Astrocyte (in vitro differentiated cells and primary cell): Measurements from ENCODE around the gene APOBEC3F. TPM values are rescaled to one million over a fixed set of nuclear protein-coding genes. Genes with fewer than 3 reads are reported as not detected.
"Not testable (repeated sequence)": the region's sequence is repeated elsewhere in the genome, so short reads cannot be mapped to it uniquely, and the experiment has no call there.

ENCODE experiments used
- DNase-seq: peaks from one replicate; pipeline ENCODE4 v3.0.0-alpha.2; 2010; ENCODE audit warnings: low read depth
- FAIRE-seq: peaks from 2 replicates; lab custom pipeline; 2011; peaks lifted over from hg19 to GRCh38; lab: Jason Lieb, UNC
- H2AFZ ChIP-seq: 2 replicates; pipeline ENCODE4 v1.6.0; 2012; ENCODE audit warnings: low read depth, low read length, inconsistent platforms
- H3K27ac ChIP-seq: 2 replicates; pipeline ENCODE4 v1.5.1; 2011; ENCODE audit warnings: low read depth, low read length, inconsistent platforms
- H3K27me3 ChIP-seq: 2 replicates; pipeline ENCODE4 v1.6.0; 2011; ENCODE audit warnings: low read length, inconsistent platforms; ENCODE audit not compliant: insufficient read depth
- H3K36me3 ChIP-seq: 2 replicates; pipeline ENCODE4 v1.5.1; 2011; ENCODE audit warnings: low read length, inconsistent platforms; ENCODE audit not compliant: insufficient read depth
- H3K4me1 ChIP-seq: 2 replicates; pipeline ENCODE4 v1.5.1; 2011; ENCODE audit warnings: low read length, inconsistent platforms; ENCODE audit not compliant: insufficient read depth
- H3K4me2 ChIP-seq: 2 replicates; pipeline ENCODE4 v1.6.0; 2012; ENCODE audit warnings: low read length, inconsistent platforms
- H3K4me3 ChIP-seq: 2 replicates; pipeline ENCODE4 v1.5.1; 2011; ENCODE audit warnings: low read depth, mild to moderate bottlenecking, low read length, inconsistent platforms; ENCODE audit not compliant: insufficient read depth
- H3K79me2 ChIP-seq: 2 replicates; pipeline ENCODE4 v1.6.0; 2012; ENCODE audit warnings: mild to moderate bottlenecking, low read length, inconsistent platforms; ENCODE audit not compliant: insufficient read depth
- H3K9ac ChIP-seq: 2 replicates; pipeline ENCODE4 v1.6.0; 2012; ENCODE audit warnings: mild to moderate bottlenecking, low read length, inconsistent platforms
- H3K9me3 ChIP-seq: 2 replicates; pipeline ENCODE4 v1.5.1; 2012; ENCODE audit warnings: low read depth, mild to moderate bottlenecking, low read length, inconsistent platforms; ENCODE audit not compliant: insufficient read depth
- H4K20me1 ChIP-seq: 2 replicates; pipeline ENCODE4 v1.6.0; 2012; ENCODE audit warnings: low read length, inconsistent platforms; ENCODE audit not compliant: insufficient read depth
- H3K27ac Mint-ChIP-seq: one replicate; pipeline ENCODE4 v1.8.0; 2021; ENCODE audit warnings: mild to moderate bottlenecking, mixed read lengths; ENCODE audit not compliant: unreplicated experiment
- H3K27me3 Mint-ChIP-seq: one replicate; pipeline ENCODE4 v1.8.0; 2021; ENCODE audit warnings: low read depth, mixed read lengths; ENCODE audit not compliant: unreplicated experiment
- H3K36me3 Mint-ChIP-seq: one replicate; pipeline ENCODE4 v1.8.0; 2021; ENCODE audit warnings: low read depth, mixed read lengths; ENCODE audit not compliant: unreplicated experiment
- H3K4me1 Mint-ChIP-seq: one replicate; pipeline ENCODE4 v1.8.0; 2021; ENCODE audit warnings: low read depth, mixed read lengths; ENCODE audit not compliant: unreplicated experiment
- H3K4me3 Mint-ChIP-seq: one replicate; pipeline ENCODE4 v1.8.0; 2021; ENCODE audit warnings: mild to moderate bottlenecking, moderate library complexity, mixed read lengths; ENCODE audit not compliant: unreplicated experiment
- H3K9me3 Mint-ChIP-seq: one replicate; pipeline ENCODE4 v1.8.0; 2021; ENCODE audit warnings: mild to moderate bottlenecking, mixed read lengths; ENCODE audit not compliant: unreplicated experiment
- EZH2 ChIP-seq: IDR thresholded peaks from 2 replicates; pipeline ENCODE4 v1.6.1; 2012; ENCODE audit warnings: mild to moderate bottlenecking, low read length, inconsistent platforms; ENCODE audit not compliant: insufficient read depth
- total RNA-seq: library from RNA; stranded (reverse); gene quantifications from 2 replicates; pipeline ENCODE4 v1.2.1, GENCODE V29; 2021
- TF ChIP-seq, protein P1 (sequence below): IDR thresholded peaks from 2 replicates; pipeline ENCODE4 v1.5.1; 2011; ENCODE audit warnings: low read depth, mild to moderate bottlenecking, inconsistent platforms, low read length, moderate library complexity; ENCODE audit not compliant: insufficient read depth

The APOBEC3F gene
- total RNA-seq, 1 donor from 2014 or later = 10.4 TPM

DNA sequence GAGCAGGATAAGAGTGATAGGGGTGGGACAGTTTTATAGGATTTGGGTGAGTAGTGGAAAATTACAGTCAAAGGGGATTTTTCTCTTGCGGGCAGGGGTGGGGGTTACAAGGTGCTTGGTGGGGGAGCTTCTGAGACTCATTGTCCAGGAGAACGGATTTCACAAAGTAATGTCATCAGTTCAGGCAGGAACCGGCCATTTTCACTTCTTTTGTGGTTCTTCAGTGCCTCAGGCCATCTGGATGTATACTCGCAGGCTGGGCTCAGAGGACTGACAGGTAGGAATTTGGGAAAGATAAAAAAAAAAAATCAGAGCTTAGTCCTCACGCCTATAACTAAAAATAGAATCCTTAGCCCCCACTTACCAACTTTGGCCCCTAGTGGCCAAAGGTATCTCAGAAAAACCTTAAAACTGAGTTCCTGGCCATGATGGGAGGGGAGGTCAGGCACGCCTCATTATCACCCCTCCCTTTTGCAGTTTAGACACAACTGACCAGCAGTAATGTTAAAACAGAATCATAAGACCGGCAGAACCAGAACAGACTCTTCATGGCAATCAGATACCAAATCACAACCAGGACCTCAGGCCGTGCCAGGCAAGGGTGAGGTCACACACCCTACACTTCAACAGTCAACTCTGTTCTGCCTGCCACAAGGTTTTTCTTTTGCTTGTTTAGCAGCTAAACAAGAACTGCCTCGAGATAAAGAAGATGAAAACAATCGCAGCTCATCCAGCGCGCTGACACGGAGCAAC, 27.5 kb downstream of the APOBEC3F start:
- TF ChIP-seq EZH2 = no peak
- TF ChIP-seq, protein P1, sequence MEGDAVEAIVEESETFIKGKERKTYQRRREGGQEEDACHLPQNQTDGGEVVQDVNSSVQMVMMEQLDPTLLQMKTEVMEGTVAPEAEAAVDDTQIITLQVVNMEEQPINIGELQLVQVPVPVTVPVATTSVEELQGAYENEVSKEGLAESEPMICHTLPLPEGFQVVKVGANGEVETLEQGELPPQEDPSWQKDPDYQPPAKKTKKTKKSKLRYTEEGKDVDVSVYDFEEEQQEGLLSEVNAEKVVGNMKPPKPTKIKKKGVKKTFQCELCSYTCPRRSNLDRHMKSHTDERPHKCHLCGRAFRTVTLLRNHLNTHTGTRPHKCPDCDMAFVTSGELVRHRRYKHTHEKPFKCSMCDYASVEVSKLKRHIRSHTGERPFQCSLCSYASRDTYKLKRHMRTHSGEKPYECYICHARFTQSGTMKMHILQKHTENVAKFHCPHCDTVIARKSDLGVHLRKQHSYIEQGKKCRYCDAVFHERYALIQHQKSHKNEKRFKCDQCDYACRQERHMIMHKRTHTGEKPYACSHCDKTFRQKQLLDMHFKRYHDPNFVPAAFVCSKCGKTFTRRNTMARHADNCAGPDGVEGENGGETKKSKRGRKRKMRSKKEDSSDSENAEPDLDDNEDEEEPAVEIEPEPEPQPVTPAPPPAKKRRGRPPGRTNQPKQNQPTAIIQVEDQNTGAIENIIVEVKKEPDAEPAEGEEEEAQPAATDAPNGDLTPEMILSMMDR = no peak
- peaks cover 3% of the 10 kb centered on the region for H3K27me3 ChIP-seq
- no peak overlapping the region for H3K9ac ChIP-seq
- H3K27me3 Mint-ChIP-seq = peaks cover 17% of the 10 kb centered on the region
- no peaks in the 10 kb centered on the region for H3K36me3 ChIP-seq
- H4K20me1 ChIP-seq = no peaks in the 10 kb centered on the region
- H3K79me2 ChIP-seq = no peaks in the 10 kb centered on the region
- H3K27ac Mint-ChIP-seq = no peak overlapping the region
- H3K36me3 Mint-ChIP-seq = no peaks in the 10 kb centered on the region
- no peak overlapping the region for H3K4me2 ChIP-seq
- H3K9me3 Mint-ChIP-seq = peaks cover 2% of the 10 kb centered on the region
- DNase-seq = no peak
- H3K4me3 Mint-ChIP-seq = no peak overlapping the region
- no peak overlapping the region for H2AFZ ChIP-seq
- FAIRE-seq = no peak
- H3K4me3 ChIP-seq = no peak overlapping the region
- H3K9me3 ChIP-seq = no peaks in the 10 kb centered on the region
- H3K4me1 ChIP-seq = no peaks in the 10 kb centered on the region
- no peak overlapping the region for H3K27ac ChIP-seq
- H3K4me1 Mint-ChIP-seq = peaks cover 2% of the 10 kb centered on the region

DNA sequence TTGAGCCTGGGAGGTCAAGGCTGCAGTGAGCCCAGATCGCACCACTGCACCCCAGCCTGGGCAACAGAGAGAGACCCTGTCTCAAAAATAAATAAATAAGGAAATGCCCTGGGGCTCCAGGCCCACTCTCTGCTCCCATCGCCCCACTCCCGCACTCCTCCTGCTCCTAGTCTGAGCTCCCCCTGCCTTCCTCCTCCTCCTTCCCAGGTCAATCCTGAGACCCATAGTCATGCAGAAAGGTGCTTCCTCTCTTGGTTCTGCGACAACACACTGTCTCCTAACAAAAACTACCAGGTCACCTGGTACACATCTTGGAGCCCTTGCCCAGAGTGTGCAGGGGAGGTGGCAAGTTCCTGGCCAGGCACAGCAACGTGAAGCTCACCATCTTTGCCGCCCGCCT, 29.5 kb downstream of the APOBEC3F start:
- Mint-ChIP-seq H3K4me1 (peaks cover 2% of the 10 kb centered on the region), H3K27me3 (peaks cover 21% of the 10 kb centered on the region), H3K27ac (no peak overlapping the region), H3K36me3 (no peaks in the 10 kb centered on the region), H3K9me3 (peaks cover 2% of the 10 kb centered on the region), H3K4me3 (no peak overlapping the region)
- Histone ChIP-seq H2AFZ (no peak overlapping the region), H3K36me3 (no peaks in the 10 kb centered on the region), H3K79me2 (no peaks in the 10 kb centered on the region), H3K4me2 (no peak overlapping the region), H3K9me3 (no peaks in the 10 kb centered on the region), H3K27me3 (peaks cover 3% of the 10 kb centered on the region), H3K4me1 (no peaks in the 10 kb centered on the region), H3K27ac (no peak overlapping the region), H3K4me3 (no peak overlapping the region), H3K9ac (no peak overlapping the region), H4K20me1 (no peaks in the 10 kb centered on the region)
- FAIRE-seq (no peak), DNase-seq (no peak)
- TF ChIP-seq EZH2 = no peak
- TF ChIP-seq, protein P1 = no peak

DNA sequence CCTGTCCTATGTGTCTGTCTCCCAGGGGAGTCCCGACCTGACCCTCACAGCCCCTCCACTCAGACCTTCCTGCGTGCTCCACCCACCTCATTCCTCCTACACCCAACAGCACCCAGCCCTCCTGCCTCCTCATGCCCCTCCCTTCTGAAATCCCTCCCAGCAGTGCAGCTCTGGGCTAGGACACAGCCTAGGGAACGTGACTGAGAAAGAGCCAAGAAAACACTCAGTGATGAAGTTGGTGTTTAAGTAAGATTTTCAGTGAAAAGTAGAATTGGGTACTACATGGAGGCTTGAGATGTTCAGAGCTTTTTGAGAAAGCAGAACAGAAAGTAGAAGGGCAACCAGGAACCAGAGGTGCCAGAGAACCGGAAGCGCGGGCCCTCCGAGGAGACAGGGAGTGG, 31.9 kb downstream of the APOBEC3F start:
- not testable (repeated sequence) for H3K27ac ChIP-seq, FAIRE-seq, H3K79me2 ChIP-seq, H3K27me3 ChIP-seq, H3K36me3 Mint-ChIP-seq, H3K4me1 Mint-ChIP-seq, H3K9me3 ChIP-seq, H2AFZ ChIP-seq, H3K4me3 Mint-ChIP-seq, DNase-seq, H3K27ac Mint-ChIP-seq, H3K4me1 ChIP-seq, H3K9ac ChIP-seq, H4K20me1 ChIP-seq, H3K36me3 ChIP-seq, H3K4me2 ChIP-seq, H3K9me3 Mint-ChIP-seq, H3K4me3 ChIP-seq
- H3K27me3 Mint-ChIP-seq = peaks cover 25% of the 10 kb centered on the region
